SH-SY5Y (cell line): Measurements from ENCODE around the gene POMP.

Source experiments
- GATA2 ChIP-seq: IDR thresholded peaks from 2 replicates; pipeline ENCODE4 v1.6.1; 2011; ENCODE audit warnings: mild to moderate bottlenecking, low read depth, low read length
- GATA3 ChIP-seq: IDR thresholded peaks from 2 replicates; pipeline ENCODE4 v1.6.1; 2011; ENCODE audit warnings: low read depth, mild to moderate bottlenecking, low read length, moderate library complexity

Gene POMP, protein sequence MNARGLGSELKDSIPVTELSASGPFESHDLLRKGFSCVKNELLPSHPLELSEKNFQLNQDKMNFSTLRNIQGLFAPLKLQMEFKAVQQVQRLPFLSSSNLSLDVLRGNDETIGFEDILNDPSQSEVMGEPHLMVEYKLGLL

DNA sequence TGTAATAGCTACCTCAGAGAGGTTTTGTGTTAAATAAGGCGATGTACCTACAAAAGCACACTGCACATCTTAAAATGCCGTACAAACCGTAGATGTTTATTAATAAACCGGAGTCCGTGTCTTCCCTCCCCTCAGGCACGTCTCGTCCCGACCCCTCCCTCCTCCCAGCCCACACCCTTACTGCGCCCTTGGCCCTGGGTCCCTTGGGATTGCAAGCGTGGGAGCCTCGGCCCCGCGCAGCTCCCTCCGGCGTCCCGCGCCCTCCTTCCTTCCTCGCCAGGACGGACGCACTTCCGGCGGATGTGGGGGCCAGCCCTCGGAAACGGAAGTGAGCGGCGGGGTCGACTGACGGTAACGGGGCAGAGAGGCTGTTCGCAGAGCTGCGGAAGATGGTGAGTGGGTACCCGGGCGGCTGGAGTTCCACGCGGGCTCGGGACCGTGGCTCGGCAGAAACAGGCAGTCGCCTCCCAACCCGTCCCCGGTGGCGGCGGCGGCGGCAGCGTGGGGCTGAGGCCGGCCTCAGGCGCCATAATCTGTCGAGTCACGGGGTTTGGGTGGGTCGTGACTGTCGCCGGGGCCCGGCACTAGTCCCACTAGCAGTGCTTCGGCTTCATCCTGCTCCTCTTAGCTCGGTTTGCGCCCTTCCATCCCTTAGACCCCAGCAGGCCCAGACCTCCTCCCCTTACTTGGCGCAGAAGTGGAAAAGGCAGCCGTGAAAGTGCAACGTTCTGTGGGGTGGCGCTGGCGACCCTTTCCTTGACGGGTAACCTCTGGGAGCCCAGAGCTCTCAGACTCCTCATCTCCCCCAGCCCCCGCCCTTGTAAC is at the start of gene POMP:
Gene POMP (plus strand): TSS at position 335 of the 825 bp plus-strand sequence. CDS start 55 bp downstream, at position 390.
- TF ChIP-seq GATA2 (no peak), GATA3 (no peak)

DNA sequence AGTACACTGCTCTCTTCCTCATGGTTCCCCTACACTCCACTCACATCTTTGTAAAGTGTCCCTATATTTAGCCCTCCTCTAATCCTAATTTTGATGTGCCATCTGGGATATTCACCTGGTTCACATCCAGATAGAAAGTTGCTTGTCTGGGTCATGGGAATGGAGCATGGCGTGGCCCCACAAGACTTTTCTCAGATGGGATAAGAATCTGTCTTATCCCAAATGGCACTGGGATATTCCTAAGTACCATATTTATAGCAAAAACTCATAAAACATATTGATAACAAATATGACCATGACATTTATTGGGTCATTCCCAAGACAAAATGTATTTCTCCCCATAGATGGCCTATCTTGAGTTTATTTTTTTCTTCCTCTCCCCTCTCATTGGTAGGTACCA is 49.5 kb upstream of the POMP start:
- TF ChIP-seq GATA2, result no peak
- TF ChIP-seq GATA3, result no peak

DNA sequence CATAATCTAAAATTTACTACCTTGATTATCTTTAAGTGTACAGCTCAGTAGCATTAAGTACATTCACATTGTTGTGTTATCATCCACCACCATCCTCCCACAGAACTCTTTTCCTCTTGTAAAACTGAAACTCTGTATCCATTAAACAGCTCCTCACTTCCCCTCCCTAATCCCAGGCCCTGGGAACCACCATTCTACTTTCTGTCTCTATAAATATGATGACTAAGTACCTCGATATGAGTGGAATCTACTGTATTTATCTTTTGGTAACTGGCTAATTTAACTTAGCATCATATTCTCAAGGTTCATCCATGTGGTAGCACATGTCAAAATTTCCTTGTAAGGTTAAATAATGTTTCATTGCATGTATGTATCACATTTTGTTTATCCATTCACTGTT is 49.0 kb upstream of the POMP start:
- no peak for TF ChIP-seq GATA3
- no peak for TF ChIP-seq GATA2

DNA sequence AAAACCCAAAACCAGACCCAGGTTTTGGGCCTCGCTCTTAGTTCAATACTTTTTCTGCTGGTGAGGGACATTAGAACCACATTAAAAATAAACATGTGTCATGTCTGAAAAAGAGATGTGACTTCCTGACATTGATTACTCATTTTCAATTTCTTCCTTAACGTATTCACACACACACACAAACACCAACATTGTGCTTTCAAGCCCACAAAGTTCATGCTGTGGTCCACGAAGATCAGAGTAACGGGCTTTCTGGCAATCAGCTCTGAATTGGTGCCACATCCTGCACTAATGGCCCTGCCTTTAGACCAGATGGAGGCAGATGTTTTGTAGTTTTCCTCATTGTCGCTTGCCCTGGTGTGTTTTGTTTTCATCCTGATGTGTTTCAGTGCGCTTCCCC is 47.9 kb upstream of the POMP start:
- no peak for TF ChIP-seq GATA3
- no peak for TF ChIP-seq GATA2

DNA sequence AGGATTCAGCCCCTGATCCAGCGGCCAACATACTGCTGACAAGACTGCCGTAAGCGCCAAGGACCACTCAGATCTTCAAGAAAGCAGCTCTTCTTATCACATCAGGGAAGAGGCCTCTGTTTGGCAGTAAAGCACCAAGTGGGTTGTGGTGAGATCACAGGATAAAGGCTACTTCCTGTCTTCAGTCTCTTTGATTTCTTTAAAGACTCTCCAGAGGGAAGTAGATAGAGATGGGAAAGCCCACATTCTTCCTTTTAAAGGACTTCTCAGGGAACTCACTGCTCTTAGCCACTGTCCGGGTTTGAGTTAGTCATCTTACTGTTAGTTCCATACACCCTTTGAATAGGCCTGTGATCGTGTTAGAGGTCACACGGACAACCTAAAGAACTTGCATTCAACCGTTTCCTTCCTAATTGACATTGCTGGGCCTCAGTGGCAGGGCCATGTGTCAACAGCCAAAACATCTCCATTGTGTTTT is 47.2 kb upstream of the POMP start:
- TF ChIP-seq GATA2 (no peak), GATA3 (no peak)

DNA sequence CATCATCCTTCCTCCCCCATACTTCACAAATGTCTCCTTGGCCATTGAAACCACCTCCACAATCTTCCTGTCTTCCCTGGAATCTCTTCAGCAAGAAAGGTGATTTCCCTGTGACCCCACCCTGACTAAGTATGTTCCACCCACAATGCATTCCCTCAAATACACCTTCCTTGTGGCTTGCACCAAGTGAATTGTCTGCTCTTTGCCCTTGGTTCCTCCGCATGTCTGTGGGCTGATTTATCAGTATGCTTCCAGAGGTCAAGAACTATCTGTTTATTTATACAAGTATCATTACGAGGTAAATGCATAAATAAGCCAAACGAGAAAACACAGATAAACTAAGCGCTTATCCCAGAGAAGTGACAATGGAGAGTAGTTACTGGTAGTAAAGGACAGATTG is 45.4 kb upstream of the POMP start:
- no peak for TF ChIP-seq GATA3
- no peak for TF ChIP-seq GATA2

DNA sequence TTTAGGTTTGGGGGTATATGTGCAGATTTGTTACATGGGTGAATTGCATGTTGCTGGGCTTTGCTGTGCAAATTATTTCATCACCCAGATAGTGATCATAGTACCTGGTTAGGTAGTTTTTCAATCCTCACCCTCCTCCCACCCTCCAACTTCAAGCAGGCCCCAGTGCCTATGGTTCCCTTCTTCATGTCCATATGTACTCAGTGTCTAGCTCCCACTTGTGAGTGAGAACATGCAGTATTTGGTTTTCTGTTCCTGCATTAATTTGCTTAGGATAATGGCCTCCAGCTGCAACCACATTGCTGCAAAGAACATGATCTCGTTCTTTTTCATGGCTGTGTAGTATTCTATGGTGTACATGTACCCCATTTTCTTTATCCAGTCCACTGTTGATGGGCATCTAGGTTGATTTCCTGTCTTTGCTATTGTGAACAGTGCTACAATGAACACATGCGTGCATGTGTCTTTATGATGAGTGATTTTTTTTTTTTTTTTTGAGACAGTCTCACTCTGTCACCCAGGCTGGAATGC is 42.9 kb upstream of the POMP start:
- TF ChIP-seq GATA2, result no peak
- TF ChIP-seq GATA3, result no peak

DNA sequence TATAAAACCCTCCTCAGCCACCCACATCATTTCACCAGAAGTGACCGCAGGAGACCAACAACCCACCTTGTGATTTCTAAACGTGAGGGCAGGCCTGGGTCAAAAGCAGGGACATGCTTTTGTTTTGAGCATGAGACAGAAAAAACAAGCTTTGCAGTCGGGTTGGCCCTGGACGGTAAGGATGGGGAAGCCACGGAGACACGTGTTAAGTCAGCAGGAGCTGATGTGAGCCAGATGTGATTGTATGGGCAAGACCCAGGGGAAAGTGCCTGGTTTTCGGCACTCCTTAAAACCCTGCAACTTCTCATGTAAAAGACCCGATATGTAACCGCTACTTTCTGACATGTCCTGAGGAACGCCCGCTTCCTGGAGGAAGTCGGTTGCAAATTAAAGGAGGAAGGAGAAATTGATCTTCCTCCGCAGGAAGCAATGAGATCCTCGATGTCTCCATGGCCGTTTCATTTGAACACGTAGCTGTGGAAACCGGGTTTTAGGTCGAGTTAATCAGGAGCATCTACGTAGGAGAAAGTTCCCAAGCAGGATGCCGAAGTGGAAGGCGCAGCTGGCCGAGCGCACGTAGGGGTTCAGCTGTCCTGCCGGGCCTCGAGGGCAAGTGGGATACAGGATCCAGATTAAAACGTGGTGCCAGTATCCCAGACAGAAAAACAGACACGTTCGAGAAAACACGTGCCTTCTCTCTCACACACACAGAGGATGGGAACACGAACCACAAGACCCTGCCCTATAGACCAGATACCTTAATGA is 40.5 kb upstream of the POMP start:
- no peak for TF ChIP-seq GATA2
- TF ChIP-seq GATA3, result no peak

DNA sequence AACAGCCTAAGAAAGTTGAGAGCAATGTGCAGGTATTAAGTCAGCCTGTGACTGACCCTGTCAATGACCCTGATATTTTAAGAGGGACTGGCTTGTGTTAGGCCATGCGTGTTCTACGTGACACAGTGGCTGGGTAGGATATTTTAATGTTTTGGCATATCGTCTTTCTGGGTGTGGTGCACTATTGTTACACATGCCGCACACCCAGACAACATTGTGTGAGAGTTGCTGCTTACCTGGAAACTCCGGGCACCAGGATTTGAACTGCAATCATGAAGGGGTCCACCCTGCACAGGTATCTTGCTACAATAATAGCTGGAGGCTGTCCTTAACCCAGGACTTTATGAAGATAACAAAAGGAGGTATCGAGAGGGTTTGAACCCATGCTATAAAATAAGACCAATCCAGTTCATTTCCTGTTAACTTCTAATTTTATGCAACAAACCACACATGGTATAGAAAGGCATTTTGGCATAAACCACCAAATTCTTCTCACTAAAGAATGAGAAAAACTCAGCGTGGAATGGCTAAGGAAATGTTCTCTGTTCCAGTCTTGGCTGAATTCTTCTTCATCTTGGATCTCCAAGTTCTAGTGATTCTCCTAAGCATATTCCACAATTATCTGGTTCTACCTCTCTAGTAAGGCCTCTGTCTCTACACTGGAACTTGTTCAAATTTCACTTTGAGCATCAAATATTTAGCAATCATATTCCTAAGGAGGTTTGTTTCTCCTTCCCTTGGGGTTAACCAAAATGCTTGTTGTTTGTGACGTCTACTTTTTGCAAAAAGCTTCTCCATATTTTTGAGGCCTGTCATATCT is 38.7 kb upstream of the POMP start:
- TF ChIP-seq GATA2 (no peak), GATA3 (no peak)

DNA sequence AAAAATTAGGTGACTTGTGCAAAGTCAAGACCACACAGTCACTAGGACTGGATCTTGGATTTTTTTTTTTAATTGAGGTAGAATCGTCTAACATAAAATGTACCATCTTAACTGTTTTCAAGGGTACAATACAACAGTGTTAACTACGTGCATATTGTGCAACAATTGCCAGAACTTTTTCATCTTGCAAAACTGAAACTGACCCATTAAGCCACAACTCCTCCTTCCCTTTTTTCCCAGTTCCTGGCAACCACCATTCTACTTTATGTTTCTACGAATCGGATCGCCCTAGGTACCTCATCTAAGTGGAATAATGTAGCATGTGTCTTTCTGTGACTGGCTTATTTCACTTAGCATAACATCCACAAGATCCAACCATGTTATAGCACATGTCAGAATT is 37.5 kb upstream of the POMP start:
- no peak for TF ChIP-seq GATA2
- TF ChIP-seq GATA3, result no peak

DNA sequence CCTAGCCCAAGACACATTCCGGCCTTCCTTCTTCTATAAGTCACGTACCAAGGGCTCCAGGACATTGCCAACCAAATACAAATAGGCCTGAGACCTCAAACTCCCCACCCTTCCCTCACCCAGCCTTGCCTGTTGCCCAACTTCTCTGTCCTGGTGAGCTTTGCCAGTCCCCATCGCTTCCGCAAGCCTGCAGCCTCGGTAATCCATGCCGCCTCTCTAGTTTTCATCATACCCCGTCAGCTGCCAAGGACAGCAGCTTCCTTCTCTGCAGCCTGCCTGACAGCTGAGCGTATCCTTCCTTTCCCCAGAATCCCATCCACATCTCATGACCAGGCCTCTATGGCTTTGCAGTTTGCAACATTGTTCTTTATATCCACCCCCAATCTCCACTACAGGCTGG is 36.6 kb upstream of the POMP start:
- no peak for TF ChIP-seq GATA2
- TF ChIP-seq GATA3, result no peak

DNA sequence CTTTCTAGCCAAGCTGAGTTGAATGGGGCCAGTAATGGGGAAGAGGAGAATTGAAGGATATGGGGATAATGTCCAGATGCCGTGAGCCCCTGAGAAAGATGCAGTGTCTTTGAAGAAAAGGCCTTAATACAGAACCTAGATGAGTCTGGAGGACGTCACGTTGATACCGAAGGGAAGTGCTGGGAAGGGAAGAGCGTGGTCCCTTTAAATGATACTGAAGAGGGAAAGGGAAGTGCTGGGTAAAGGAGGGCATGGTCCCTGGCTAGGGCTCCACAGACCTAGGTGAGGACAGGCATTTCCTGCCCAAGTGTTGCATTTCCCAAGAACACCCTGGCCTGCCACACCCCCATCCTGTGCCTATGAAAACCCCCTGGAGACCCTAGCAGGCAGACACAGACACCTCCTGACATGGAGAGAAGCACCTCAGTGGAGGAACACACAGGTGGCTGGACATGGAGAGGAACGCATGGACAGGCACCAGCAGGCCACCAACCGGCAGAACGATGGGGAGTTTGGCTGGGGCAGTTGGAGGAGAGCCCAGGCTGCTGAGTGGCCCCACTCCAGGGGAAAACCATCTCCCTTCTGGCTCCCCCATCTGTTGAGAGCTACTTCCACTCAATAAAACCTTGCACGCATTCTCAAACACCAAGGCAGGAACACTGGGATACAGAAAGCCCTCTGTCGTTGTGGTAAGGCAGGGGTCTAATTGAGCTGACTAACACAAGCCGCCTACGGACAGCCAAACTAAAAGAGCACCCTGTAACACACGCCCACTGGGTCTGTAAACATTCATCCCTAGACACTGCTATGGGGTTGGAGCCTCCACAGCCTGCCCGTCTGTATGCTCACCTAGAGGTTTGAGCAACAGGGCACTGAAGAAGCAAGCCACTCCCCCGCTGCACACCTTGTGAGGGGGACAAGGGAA is 34.9 kb upstream of the POMP start:
- no peak for TF ChIP-seq GATA3
- TF ChIP-seq GATA2, result no peak

DNA sequence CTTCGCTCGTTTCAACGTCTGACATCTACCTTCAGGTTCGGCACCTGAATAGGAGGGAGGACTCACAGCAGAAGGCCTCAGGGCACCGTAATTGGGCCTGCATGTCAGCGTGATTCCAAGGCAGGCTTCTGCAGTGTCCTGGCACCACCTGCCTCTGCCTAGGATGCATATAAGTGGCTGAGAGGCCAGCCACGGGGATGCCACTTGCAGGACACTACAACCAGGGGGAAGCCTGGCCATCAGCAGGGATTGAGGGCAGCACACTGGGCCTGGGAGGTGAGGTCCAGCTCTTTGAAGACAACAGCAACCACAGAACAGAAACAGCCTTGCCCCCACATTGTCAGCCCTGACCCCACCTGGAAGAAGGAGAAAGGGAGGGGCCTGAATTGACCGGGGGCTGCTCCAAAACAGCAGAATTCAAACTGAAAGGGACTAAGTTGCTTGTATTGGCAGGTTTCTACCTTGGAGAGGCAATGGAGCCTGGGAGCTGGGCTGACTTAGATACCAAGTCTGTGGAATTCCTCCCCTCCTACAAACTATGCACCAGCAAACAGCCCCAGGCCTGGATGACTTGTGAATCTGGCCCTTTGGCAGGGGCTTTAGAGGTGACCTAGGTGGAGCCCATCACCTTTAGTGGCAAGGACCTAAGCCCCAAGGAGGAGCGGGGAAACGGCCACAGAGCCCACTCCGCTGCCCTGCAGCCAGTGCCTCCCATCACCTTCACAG is 34.1 kb upstream of the POMP start:
- TF ChIP-seq GATA3 (no peak), GATA2 (no peak)
